Kidney (tissue), 14 donors: ENCODE measurements around the gene ETV6. TPM values are rescaled to one million over a fixed set of nuclear protein-coding genes. Genes with fewer than 3 reads are reported as not detected.

Experiments used
- DNase-seq, 5 donors: peaks; one replicate each; pipeline ENCODE4 v3.0.0-alpha.2; 2013 to 2020
- FAIRE-seq: peaks from 2 replicates; lab custom pipeline; 2012; peaks lifted over from hg19 to GRCh38; lab: Jason Lieb, UNC
- H3K27ac ChIP-seq, 2 donors: one replicate each; pipeline ENCODE4 v1.7.0; 2013; ENCODE audit warnings: low read depth in 2 of 2, low read length in 2 of 2, inconsistent platforms in 1 of 2
- H3K27me3 ChIP-seq: one replicate; pipeline ENCODE4 v1.7.1; 2013; ENCODE audit warnings: low read length, inconsistent platforms; ENCODE audit not compliant: control insufficient read depth, insufficient read depth
- H3K36me3 ChIP-seq, 3 donors: one replicate each; pipeline versions ENCODE4 v1.7.0 to v1.7.1; 2013; ENCODE audit warnings: low read length in 3 of 3, control low read depth in 1 of 3, inconsistent platforms in 1 of 3; ENCODE audit not compliant: insufficient read depth in 3 of 3, control insufficient read depth in 2 of 3
- H3K4me1 ChIP-seq, 3 donors: one replicate each; pipeline versions ENCODE4 v1.7.0 to v1.7.1; 2013; ENCODE audit warnings: low read length in 3 of 3, inconsistent platforms in 1 of 3, low read depth in 1 of 3; ENCODE audit not compliant: control insufficient read depth in 2 of 3, insufficient read depth in 2 of 3
- H3K4me3 ChIP-seq, 3 donors: one replicate each; pipeline versions ENCODE4 v1.7.0 to v1.8.1; 2013; ENCODE audit warnings: low read length in 3 of 3, control low read depth in 1 of 3, inconsistent platforms in 1 of 3
- H3K9ac ChIP-seq, 3 donors: one replicate each; pipeline versions ENCODE4 v1.7.0 to v1.7.1; 2013; ENCODE audit warnings: low read length in 3 of 3, control low read depth in 1 of 3, inconsistent platforms in 1 of 3
- H3K9me3 ChIP-seq, 3 donors: one replicate each; pipeline versions ENCODE4 v1.7.0 to v1.7.1; 2013; ENCODE audit warnings: low read length in 3 of 3, control low read depth in 1 of 3, inconsistent platforms in 1 of 3; ENCODE audit not compliant: control insufficient read depth in 2 of 3, insufficient read depth in 1 of 3
- CTCF ChIP-seq: IDR thresholded peaks from 3 replicates; pipeline ENCODE4 v1.5.1; 2012; ENCODE audit warnings: mild to moderate bottlenecking, moderate library complexity, borderline replicate concordance; ENCODE audit not compliant: insufficient read depth; ENCODE audit errors: extremely low read depth
- intact Hi-C: fragments of 100-400 bp; cut with DNase I; formaldehyde crosslinking; loops from one replicate; pipeline ENCODE4 v1.11.1; 2022
- polyA plus RNA-seq: library from polyadenylated mRNA; stranded (reverse); fragments of 350-450 nt; fragmentation: Illumina TruSeq; extraction: RNeasy Lipid Tissue Mini Kit (QIAGEN cat#74804); gene quantifications from one replicate; pipeline ENCODE4 v1.2.3, GENCODE V29; 2014; ENCODE audit warnings: low read depth, low replicate concordance; ENCODE audit not compliant: insufficient read depth
- total RNA-seq: library from RNA; stranded (reverse); fragmentation: NEBNext Ultra II Directional; extraction: Animal tissue kit (Norgen Biotek cat#: 25700); gene quantifications from one replicate; pipeline ENCODE4 v1.2.1, GENCODE V29; 2021
- donor health status: control.
- donor health status: control.
- donor health status: control.
- donor health status: control.
- donor health status: control.
- donor health status: DM: yes; HTN: yes; CAD: no.
- donor health status: Normal renal cell carcinoma (clear cell type).

Gene ETV6
- total and polyA plus RNA-seq, 2 donors from 2014 or later = 5.2 to 59.8 TPM

DNA sequence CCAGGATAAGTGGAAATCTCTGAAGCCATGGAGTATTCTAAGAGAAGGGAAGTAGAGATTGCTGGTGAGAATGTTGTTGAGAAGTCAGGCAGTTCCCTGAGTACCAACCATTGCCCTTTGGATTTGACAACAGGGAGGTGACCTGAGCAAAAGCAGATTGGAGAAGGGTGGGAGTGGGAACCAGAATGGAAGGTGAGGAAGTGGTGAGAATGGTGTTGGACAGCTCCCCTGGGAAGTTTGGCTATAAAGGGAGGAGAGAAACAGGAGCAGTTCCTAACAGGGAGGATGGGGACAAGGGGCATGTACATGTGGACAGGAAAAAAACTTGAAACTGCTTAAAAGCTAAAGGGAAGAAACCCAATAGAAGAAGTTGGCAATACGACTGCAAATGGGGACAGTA, 198.1 kb downstream of the ETV6 start:
- DNase-seq (no peak), FAIRE-seq (no peak)
- H3K36me3 ChIP-seq = peaks cover 0 to 2% (median 0%) of the 10 kb centered on the region in 3 donors
- H3K9me3 ChIP-seq = no peaks in the 10 kb centered on the region
- H3K4me1 ChIP-seq = no peaks in the 10 kb centered on the region
- no peak overlapping the region for H3K9ac ChIP-seq
- no peak for TF ChIP-seq CTCF
- no peak overlapping the region for H3K27ac ChIP-seq
- no peaks in the 10 kb centered on the region for H3K27me3 ChIP-seq
- intact Hi-C loops = no loop called here
- H3K4me3 ChIP-seq = no peak overlapping the region

- H3K9ac ChIP-seq = no peak overlapping the region
- no peak overlapping the region for H3K4me3 ChIP-seq
- H3K27ac ChIP-seq = no peak overlapping the region
- H3K4me1 ChIP-seq = no peaks in the 10 kb centered on the region
- TF ChIP-seq CTCF = no peak
- DNase-seq = no peak
- intact Hi-C loops = no loop called here
- FAIRE-seq = no peak
- H3K36me3 ChIP-seq = peaks cover 3 to 4% (median 3%) of the 10 kb centered on the region in 3 donors
- no peaks in the 10 kb centered on the region for H3K9me3 ChIP-seq
- H3K27me3 ChIP-seq = no peaks in the 10 kb centered on the region
Observed at GRCh38 chr12:11849757-11850504, 200.5 kb downstream of the ETV6 start.

DNA sequence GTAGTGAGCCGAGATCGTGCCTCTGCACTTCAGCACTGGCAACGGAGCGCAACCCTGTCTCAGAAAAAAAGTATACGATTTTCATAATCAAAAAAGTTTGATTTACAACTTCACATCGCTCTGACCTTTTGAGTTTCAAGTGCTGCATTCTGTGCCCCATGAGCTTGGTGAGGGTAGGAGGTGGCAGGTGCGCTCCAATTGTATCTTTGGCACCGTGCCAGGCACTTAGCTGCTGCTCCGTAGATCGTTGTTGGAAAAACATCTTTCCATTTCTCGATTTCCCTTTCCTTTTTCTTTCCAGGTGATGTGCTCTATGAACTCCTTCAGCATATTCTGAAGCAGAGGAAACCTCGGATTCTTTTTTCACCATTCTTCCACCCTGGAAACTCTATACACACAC, 203.7 kb downstream of the ETV6 start:
- peaks cover 3 to 8% (median 3%) of the 10 kb centered on the region in 3 donors for H3K36me3 ChIP-seq
- no peak for FAIRE-seq

More for the DNA sequence above, 203.7 kb downstream of the ETV6 start:
- H3K27me3 ChIP-seq = no peaks in the 10 kb centered on the region
- intact Hi-C loops = no loop called here
- no peak overlapping the region for H3K9ac ChIP-seq
- no peak overlapping the region for H3K4me3 ChIP-seq
- H3K27ac ChIP-seq = no peak overlapping the region
- no peaks in the 10 kb centered on the region for H3K9me3 ChIP-seq
- H3K4me1 ChIP-seq = peaks cover 0 to 9% (median 0%) of the 10 kb centered on the region in 3 donors
- DNase-seq = no peak
- no peak for TF ChIP-seq CTCF
